HepG2 (cell line): ENCODE results near the gene NKAIN2. TPM values are rescaled to one million over a fixed set of nuclear protein-coding genes. Genes with fewer than 3 reads are reported as not detected.

ENCODE experiments used
- ATAC-seq: fragments of 200-7000 bp; cut with Tn5 transposase; 3 replicates; pipeline ENCODE4 v1.9.1; 2020; ENCODE audit warnings: mild to moderate bottlenecking, moderate library complexity
- BruUV-seq: library from RNA; stranded (reverse); fragments of 400-500 nt; replicated peaks from 2 replicates; lab custom pipeline; 2021; lab: Mats Ljungman, UMichigan
- CTCF ChIA-PET: fragments of 300-600 bp; formaldehyde crosslinking; extraction: SDS; loops from one replicate; lab custom pipeline; 2021; ENCODE audit warnings: low total read pairs, inconsistent platforms, low intra/inter-chr PET ratio; lab: Yijun Ruan, JAX
- POLR2A ChIA-PET: fragments of 350-600 bp; sonication (Branson Sonifier 250); formaldehyde crosslinking; loops from one replicate; lab custom pipeline; 2020; ENCODE audit warnings: antibody characterized with exemption, inconsistent platforms; lab: Yijun Ruan, JAX
- DNase-seq: peaks from one replicate; pipeline ENCODE4 v3.0.0-alpha.2; 2015; ENCODE audit warnings: low spot score
- FAIRE-seq: peaks from 3 replicates; lab custom pipeline; 2011; peaks lifted over from hg19 to GRCh38; lab: Jason Lieb, UNC
- H2AFZ ChIP-seq: one replicate; pipeline ENCODE4 v1.6.1; 2011; ENCODE audit warnings: low read length, inconsistent platforms
- H3K27ac ChIP-seq: fragments of 300-600 bp; 3 replicates; pipeline ENCODE4 v1.8.0; 2011; ENCODE audit warnings: mixed run types, mild to moderate bottlenecking, mixed read lengths, low read length, inconsistent platforms; ENCODE audit not compliant: insufficient read depth; ENCODE audit errors: extremely low read length
- H3K27me3 ChIP-seq, 2 experiments: fragments of 200-600 bp in 1 of 2; 2 replicates in 1 of 2; 3 replicates in 1 of 2; pipeline versions ENCODE4 v1.6.0 to v1.8.0; 2011; ENCODE audit warnings: low read length in 2 of 2, mild to moderate bottlenecking in 2 of 2, moderate library complexity in 2 of 2, inconsistent platforms in 1 of 2; ENCODE audit not compliant: insufficient read depth in 2 of 2, control insufficient read depth in 1 of 2
- H3K36me3 ChIP-seq, 2 experiments: fragments of 200-600 bp in 1 of 2; replicated peaks in 1 of 2; 2 replicates in 1 of 2; 3 replicates in 1 of 2; pipeline versions ENCODE4 v1.5.1 to v1.8.0; 2011; ENCODE audit warnings: low read length in 2 of 2, inconsistent platforms in 1 of 2; ENCODE audit not compliant: insufficient read depth in 2 of 2, control insufficient read depth in 1 of 2
- H3K4me1 ChIP-seq: 2 replicates; pipeline ENCODE4 v1.5.1; 2012; ENCODE audit warnings: low read length, inconsistent platforms; ENCODE audit not compliant: insufficient read depth
- H3K4me2 ChIP-seq: 2 replicates; pipeline ENCODE4 v1.6.0; 2011; ENCODE audit warnings: low read depth, low read length, inconsistent platforms
- H3K4me3 ChIP-seq, 3 experiments: fragments of 200-600 bp in 1 of 3; sonication (generic), shearing (Covaris generic) in 1 of 3; replicated peaks in 1 of 3; 2 replicates each; pipeline ENCODE4 v1.5.1; 2011 to 2016; ENCODE audit warnings: low read length in 3 of 3, inconsistent platforms in 2 of 3, low read depth in 2 of 3, mild to moderate bottlenecking in 2 of 3, control low read depth in 1 of 3, mixed read lengths in 1 of 3; ENCODE audit not compliant: insufficient read depth in 1 of 3
- H3K79me2 ChIP-seq: one replicate; pipeline ENCODE4 v1.6.1; 2011; ENCODE audit warnings: low read length, inconsistent platforms; ENCODE audit not compliant: insufficient read depth
- H3K9ac ChIP-seq: 2 replicates; pipeline ENCODE4 v1.6.0; 2011; ENCODE audit warnings: mild to moderate bottlenecking, low read depth, low read length, inconsistent platforms; ENCODE audit not compliant: insufficient read depth
- H3K9me3 ChIP-seq: 2 replicates; pipeline ENCODE4 v1.5.1; 2012; ENCODE audit warnings: mild to moderate bottlenecking, low read length
- H4K20me1 ChIP-seq: 2 replicates; pipeline ENCODE4 v1.6.0; 2011; ENCODE audit warnings: inconsistent platforms, mild to moderate bottlenecking, low read length, moderate library complexity; ENCODE audit not compliant: insufficient read depth
- GLMP ChIP-seq: sonication (generic); formaldehyde crosslinking; IDR thresholded peaks from 2 replicates; pipeline ENCODE4 v1.9.0; 2021; ENCODE audit warnings: missing genetic modification reagents, mild to moderate bottlenecking, borderline replicate concordance
- HDAC1 ChIP-seq: sonication (generic); formaldehyde crosslinking; IDR thresholded peaks from 2 replicates; pipeline ENCODE4 v1.5.1; 2020; ENCODE audit warnings: mild to moderate bottlenecking, missing genetic modification reagents
- HOMEZ ChIP-seq: IDR thresholded peaks from 2 replicates; pipeline ENCODE4 v1.6.1; 2016; ENCODE audit warnings: low read depth
- MBD4 ChIP-seq: IDR thresholded peaks from 2 replicates; pipeline ENCODE4 v1.6.1; 2012; ENCODE audit warnings: low read length, inconsistent platforms, borderline replicate concordance
- MIER2 ChIP-seq: IDR thresholded peaks from 2 replicates; pipeline ENCODE4 v1.6.1; 2016; ENCODE audit warnings: missing biosample characterization, missing genetic modification reagents
- STAT5B ChIP-seq: sonication (generic); formaldehyde crosslinking; IDR thresholded peaks from 2 replicates; pipeline ENCODE4 v1.4.0; 2020; ENCODE audit warnings: missing genetic modification reagents
- SUZ12 ChIP-seq: fragments of 150-350 bp; IDR thresholded peaks from 2 replicates; pipeline ENCODE4 v1.6.1; 2014; ENCODE audit warnings: low read depth, low read length
- ZNF10 ChIP-seq: sonication (generic); formaldehyde crosslinking; IDR thresholded peaks from 2 replicates; pipeline ENCODE4 v1.4.0; 2020; ENCODE audit warnings: mild to moderate bottlenecking, low read depth, missing genetic modification reagents, borderline replicate concordance
- WGBS: methylation state at CpG from one replicate; pipeline ENCODE4 v1.1.6; 2017; ENCODE audit warnings: low lambda C conversion rate; 5-methylcytosine and 5-hydroxymethylcytosine counted together
- in situ Hi-C: cut with HindIII; loops from 2 replicates; pipeline ENCODE4 v1.10.0; 2017; ENCODE audit warnings: low pct_unique_long_range_greater_than_20kb; ENCODE audit not compliant: extremely low pct_ligation_motif_present
- intact Hi-C: fragments of 100-400 bp; cut with micrococcal nuclease; formaldehyde crosslinking; loops from one replicate; pipeline ENCODE4 v1.10.0; 2022; ENCODE audit not compliant: unreplicated experiment
- polyA plus RNA-seq, 8 experiments: library from polyadenylated mRNA; depleted of rRNA in 3 of 8; stranded (reverse) in 7 of 8; unstranded in 1 of 8; fragments of >200 nt; fragmentation: Illumina TruSeq in 4 of 8; extraction: Trizol in 4 of 8; gene quantifications; 2 replicates each; pipeline versions ENCODE4 v1.2.1 to v1.2.3, GENCODE V29; 2011 to 2016; ENCODE audit warnings: low read depth in 4 of 8, missing spikeins in 1 of 8, mixed read lengths in 1 of 8; ENCODE audit not compliant: insufficient read depth in 1 of 8
- total RNA-seq, 5 experiments: library from RNA; depleted of rRNA; stranded (reverse); fragments of >200 nt; fragmentation: Illumina TruSeq; extraction: Trizol; gene quantifications; 2 replicates each; pipeline ENCODE4 v1.2.3, GENCODE V29; 2016; ENCODE audit warnings: low read depth in 1 of 5
- TF ChIP-seq, protein P1 (sequence below): sonication (generic); formaldehyde crosslinking; IDR thresholded peaks from 2 replicates; pipeline ENCODE4 v1.4.0; 2020; ENCODE audit warnings: missing genetic modification reagents, borderline replicate concordance
- TF ChIP-seq, protein P2 (sequence below): sonication (generic); formaldehyde crosslinking; IDR thresholded peaks from 2 replicates; pipeline ENCODE4 v1.4.0; 2020; ENCODE audit warnings: missing genetic modification reagents, borderline replicate concordance
- TF ChIP-seq, protein P3 (sequence below): sonication (generic); IDR thresholded peaks from 2 replicates; pipeline ENCODE4 v1.6.1; 2016; ENCODE audit warnings: low read depth, borderline replicate concordance
- TF ChIP-seq, protein P4 (sequence below): sonication (generic); formaldehyde crosslinking; IDR thresholded peaks from 2 replicates; pipeline ENCODE4 v1.4.0; 2020; ENCODE audit warnings: low read depth, mild to moderate bottlenecking, missing genetic modification reagents

NKAIN2 gene
- total and polyA plus RNA-seq, 2 of the 13 experiments (the other 11 are each of a cell fraction or from before 2014, with no cell fraction given): not detected

GRCh38 chr6:124433387-124434160, 629.9 kb downstream of the NKAIN2 start:
- BruUV-seq: no TSS peak
- no peak for TF ChIP-seq ZNF10 (CRISPR knock-in tag)
- no peak for TF ChIP-seq HDAC1 (CRISPR knock-in tag)
- no peak for TF ChIP-seq MIER2
- TF ChIP-seq, protein P1, sequence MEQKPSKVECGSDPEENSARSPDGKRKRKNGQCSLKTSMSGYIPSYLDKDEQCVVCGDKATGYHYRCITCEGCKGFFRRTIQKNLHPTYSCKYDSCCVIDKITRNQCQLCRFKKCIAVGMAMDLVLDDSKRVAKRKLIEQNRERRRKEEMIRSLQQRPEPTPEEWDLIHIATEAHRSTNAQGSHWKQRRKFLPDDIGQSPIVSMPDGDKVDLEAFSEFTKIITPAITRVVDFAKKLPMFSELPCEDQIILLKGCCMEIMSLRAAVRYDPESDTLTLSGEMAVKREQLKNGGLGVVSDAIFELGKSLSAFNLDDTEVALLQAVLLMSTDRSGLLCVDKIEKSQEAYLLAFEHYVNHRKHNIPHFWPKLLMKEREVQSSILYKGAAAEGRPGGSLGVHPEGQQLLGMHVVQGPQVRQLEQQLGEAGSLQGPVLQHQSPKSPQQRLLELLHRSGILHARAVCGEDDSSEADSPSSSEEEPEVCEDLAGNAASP (CRISPR knock-in tag): no peak
- TF ChIP-seq, protein P2, sequence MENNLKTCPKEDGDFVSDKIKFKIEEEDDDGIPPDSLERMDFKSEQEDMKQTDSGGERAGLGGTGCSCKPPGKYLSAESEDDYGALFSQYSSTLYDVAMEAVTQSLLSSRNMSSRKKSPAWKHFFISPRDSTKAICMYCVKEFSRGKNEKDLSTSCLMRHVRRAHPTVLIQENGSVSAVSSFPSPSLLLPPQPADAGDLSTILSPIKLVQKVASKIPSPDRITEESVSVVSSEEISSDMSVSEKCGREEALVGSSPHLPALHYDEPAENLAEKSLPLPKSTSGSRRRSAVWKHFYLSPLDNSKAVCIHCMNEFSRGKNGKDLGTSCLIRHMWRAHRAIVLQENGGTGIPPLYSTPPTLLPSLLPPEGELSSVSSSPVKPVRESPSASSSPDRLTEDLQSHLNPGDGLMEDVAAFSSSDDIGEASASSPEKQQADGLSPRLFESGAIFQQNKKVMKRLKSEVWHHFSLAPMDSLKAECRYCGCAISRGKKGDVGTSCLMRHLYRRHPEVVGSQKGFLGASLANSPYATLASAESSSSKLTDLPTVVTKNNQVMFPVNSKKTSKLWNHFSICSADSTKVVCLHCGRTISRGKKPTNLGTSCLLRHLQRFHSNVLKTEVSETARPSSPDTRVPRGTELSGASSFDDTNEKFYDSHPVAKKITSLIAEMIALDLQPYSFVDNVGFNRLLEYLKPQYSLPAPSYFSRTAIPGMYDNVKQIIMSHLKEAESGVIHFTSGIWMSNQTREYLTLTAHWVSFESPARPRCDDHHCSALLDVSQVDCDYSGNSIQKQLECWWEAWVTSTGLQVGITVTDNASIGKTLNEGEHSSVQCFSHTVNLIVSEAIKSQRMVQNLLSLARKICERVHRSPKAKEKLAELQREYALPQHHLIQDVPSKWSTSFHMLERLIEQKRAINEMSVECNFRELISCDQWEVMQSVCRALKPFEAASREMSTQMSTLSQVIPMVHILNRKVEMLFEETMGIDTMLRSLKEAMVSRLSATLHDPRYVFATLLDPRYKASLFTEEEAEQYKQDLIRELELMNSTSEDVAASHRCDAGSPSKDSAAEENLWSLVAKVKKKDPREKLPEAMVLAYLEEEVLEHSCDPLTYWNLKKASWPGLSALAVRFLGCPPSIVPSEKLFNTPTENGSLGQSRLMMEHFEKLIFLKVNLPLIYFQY: no peak
- no peak for TF ChIP-seq STAT5B (CRISPR knock-in tag)
- no peak for TF ChIP-seq SUZ12
- no peak for TF ChIP-seq MBD4
- no peak for TF ChIP-seq GLMP (CRISPR knock-in tag)
- no peak for TF ChIP-seq HOMEZ (CRISPR knock-in tag)
- TF ChIP-seq, protein P3, sequence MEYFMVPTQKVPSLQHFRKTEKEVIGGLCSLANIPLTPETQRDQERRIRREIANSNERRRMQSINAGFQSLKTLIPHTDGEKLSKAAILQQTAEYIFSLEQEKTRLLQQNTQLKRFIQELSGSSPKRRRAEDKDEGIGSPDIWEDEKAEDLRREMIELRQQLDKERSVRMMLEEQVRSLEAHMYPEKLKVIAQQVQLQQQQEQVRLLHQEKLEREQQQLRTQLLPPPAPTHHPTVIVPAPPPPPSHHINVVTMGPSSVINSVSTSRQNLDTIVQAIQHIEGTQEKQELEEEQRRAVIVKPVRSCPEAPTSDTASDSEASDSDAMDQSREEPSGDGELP: no peak
- TF ChIP-seq, protein P4, sequence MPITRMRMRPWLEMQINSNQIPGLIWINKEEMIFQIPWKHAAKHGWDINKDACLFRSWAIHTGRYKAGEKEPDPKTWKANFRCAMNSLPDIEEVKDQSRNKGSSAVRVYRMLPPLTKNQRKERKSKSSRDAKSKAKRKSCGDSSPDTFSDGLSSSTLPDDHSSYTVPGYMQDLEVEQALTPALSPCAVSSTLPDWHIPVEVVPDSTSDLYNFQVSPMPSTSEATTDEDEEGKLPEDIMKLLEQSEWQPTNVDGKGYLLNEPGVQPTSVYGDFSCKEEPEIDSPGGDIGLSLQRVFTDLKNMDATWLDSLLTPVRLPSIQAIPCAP (CRISPR knock-in tag): no peak

More at GRCh38 chr6:124433387-124434160, 629.9 kb downstream of the NKAIN2 start:
- in situ Hi-C loops (no loop called here), intact Hi-C loops (no loop called here)
- Histone ChIP-seq H3K36me3 (no peaks in the 10 kb centered on the region), H3K4me1 (no peaks in the 10 kb centered on the region), H3K27ac (no peak overlapping the region), H3K9ac (no peak overlapping the region), H3K4me3 (no peak overlapping the region), H3K79me2 (no peaks in the 10 kb centered on the region), H3K9me3 (no peaks in the 10 kb centered on the region), H2AFZ (no peak overlapping the region), H3K4me2 (no peak overlapping the region), H4K20me1 (no peaks in the 10 kb centered on the region), H3K27me3 (no peaks in the 10 kb centered on the region)
- ChIA-PET CTCF (no interaction called here), POLR2A (no interaction called here)
- 12% methylated on average over 6 of the region's 6 CpGs for WGBS
- FAIRE-seq (no peak), ATAC-seq (peak; percentile 80), DNase-seq (peak; percentile 6)
